ENCODE data around the gene SLC35F6.
A peak's percentile ranks its signal among the peaks of the same experiment; 100 is the strongest.
"Not testable (repeated sequence)": the region's sequence is repeated elsewhere in the genome, so short reads cannot be mapped to it uniquely, and the experiment has no call there.

SLC35F6 gene

DNA sequence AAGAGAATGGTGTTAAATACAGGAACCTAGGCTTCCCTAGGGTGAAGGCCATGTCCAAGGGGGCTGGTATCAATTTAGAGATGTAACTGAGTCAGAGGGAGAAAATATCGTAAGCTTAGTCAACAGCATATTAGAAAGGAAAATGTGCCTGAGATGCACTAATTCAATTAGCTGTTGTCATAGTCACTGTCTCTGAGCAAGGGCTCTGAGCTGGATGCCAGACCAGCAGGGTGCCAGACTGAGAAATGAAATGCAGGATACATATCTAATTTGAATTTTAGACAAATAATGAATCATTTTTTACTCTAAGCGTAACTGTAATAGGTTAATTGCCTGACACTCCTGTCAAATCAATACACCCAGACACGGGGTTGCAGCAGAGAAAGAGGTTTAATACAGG is 11.4 kb upstream of the SLC35F6 start:
- DNase-seq, result no peak
- in situ Hi-C loops (cut with MboI; ENCODE audit: low pct_unique_long_range_greater_than_20kb, low sequenced_read_pairs), result no loop called here

DNA sequence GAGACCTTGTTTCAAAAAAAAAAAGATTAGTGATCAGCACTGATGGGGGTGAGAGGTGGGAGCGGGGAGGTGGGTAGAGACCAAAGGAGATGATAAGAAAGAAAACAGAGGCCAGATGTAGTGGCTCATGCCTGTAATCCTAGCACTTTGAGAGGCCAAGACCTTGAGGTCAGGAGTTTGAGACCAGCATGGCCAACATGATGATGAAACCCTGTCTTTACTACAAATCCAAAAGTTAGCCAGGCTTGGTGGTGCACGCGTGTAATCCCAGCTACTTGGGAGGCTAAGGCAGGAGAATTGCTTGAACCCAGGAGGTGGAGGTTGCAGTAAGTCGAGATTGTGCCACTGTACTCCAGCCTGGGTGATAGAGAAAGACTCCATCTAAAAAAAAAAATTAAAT is 9.5 kb upstream of the SLC35F6 start:
- no peak for DNase-seq

DNA sequence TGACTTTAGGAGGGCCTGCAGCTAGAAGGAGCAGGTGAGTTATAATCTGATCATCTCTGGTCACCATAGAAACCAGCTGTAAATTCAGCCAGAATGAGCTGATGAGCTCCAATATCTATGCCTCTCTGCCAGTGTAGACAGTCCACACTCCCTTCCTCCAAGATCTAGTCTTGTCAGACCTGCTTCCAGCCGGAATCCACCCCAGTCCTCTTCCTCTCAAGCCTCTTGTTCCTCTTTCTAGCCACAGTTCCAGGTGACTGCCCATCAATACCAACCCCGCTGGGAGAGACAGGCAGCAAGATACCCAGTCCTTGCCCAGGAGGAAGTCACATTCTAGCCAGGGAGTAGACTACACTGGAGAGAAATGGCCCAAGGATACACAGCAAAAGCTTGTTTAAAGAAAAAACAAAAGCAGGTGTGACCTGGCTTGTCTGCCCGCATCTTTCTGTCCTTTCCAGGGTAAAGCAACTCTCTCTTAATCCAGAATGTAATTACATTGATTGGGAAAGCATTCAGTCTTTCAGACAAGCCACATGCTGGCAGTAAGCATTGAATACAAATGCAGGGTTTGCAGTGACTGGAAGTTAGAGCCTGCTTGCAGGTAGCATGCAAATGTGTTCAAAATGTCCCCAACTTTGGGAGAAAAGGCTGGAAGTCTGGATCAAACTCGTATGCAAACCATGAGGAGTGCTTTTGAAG is 9.0 kb upstream of the SLC35F6 start:
- in situ Hi-C loops (cut with MboI; ENCODE audit: low pct_unique_long_range_greater_than_20kb, low sequenced_read_pairs), result no loop called here
- DNase-seq, result peak; percentile 89

More for the DNA sequence above, 9.5 kb upstream of the SLC35F6 start:
- in situ Hi-C loops (cut with MboI; ENCODE audit: low pct_unique_long_range_greater_than_20kb, low sequenced_read_pairs), result no loop called here

DNA sequence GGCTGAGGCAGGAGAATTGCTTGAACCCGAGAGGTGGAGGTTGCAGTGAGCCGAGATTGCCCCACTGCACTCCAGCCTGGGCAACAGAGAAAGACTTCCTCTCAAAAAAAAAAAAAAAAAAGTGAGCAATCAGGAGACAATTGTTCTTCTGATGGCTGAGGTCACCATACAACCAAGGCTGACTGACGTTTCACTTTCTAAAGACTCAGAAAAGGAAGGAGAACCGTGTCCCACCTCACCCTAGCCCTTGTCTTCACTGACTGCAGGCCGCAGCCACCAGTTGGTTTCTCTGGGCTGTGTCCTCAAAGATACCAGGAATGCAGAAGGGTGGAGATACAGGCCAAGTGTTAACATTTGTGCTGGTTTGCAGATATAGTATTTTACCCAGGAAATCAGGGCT is 7.7 kb upstream of the SLC35F6 start:
- in situ Hi-C loops (cut with MboI; ENCODE audit: low pct_unique_long_range_greater_than_20kb, low sequenced_read_pairs), result no loop called here

DNA sequence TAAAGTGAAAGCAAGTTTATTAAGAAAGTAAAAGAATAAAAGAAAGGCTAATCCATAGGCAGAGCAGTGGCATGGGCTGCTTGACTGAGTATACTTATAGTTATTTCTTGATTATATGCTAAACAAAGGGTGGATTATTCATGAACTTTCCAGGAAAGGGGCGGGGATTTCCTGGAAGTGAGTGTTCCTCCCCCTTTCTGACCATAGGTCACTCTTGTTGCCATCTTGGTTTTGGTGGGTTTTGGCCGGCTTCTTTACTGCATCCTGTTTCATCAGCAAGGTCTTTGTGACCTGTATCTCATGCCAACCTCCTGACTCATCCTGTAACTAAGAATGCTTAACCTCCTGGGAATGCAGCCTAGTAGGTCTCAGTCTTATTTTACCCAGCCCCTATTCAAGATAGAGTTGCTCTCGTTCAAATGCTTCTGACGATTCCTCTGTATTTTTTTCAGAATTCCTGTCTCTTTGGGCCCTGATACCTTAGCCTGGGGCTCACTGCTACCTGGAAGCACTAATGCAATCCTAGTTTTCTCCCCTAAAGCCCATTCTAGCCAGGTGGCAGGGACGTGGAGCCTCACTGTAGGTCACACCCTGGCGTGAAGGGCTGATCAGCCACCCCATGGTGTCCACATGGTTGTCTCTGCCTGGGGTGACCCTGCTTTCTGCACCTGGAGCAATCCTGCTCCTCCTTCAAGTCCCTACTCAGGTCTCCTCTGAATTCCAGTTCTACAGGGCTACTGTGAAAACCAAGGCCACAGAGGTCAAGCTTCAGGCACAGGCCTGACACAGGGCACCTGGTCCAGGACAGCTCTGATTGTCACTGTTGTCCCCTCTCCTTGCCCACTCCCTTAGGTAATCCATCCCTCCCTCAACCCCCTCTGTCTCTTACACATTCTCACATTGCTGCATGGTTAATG is 6.0 kb upstream of the SLC35F6 start:
- in situ Hi-C loops (cut with MboI; ENCODE audit: low pct_unique_long_range_greater_than_20kb, low sequenced_read_pairs), result no loop called here

More for the DNA sequence above, 7.7 kb upstream of the SLC35F6 start:
- no peak for DNase-seq

DNA sequence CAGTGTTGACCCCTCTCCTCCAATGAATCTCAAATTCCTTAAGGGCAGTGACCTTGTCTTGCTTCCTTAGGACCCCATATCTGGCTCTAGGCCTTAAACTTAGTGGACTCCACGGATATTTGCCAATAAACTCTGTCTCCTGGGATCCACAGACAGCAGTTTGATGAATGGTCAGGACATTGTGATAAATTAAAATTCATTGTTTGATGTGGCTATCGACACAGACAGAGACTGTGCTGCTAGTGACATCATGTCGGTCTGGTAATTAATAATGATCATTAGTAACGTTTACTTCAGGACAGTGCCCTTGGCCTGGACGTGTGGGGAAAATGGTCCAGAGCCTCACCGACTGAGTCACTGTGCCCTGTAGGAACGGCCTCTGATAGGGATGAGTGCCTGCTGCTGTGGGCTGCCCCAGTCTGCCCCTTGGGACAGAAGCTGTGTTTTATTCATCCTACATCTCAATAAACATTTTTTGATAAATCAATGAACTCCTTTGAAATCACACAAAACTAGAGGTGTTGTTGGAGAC is 5.2 kb upstream of the SLC35F6 start:
- in situ Hi-C loops (cut with MboI; ENCODE audit: low pct_unique_long_range_greater_than_20kb, low sequenced_read_pairs), result no loop called here
- no peak for DNase-seq

More for the DNA sequence above, 6.0 kb upstream of the SLC35F6 start:
- DNase-seq, result peak; percentile 61

DNA sequence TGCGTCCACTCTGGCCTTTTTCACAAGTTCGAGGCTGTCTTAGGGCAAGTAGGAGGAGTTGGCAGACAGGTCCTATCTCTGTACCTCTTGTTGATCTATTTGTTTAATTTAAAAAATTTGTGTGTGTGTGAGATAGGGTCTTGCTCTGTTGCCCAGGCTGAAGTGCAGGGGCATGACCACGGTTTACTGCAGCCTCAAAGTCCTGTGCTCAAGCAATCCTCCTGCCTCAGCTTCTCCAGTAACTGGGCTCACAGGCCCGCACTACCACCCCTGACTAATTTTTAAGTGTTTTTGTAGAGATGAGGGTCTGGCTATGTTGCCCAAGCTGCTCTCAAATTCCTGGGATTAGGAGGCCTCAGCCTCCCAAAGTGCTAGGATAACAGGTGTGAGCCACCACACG is 4.2 kb upstream of the SLC35F6 start:
- in situ Hi-C loops (cut with MboI; ENCODE audit: low pct_unique_long_range_greater_than_20kb, low sequenced_read_pairs), result no loop called here
- no peak for DNase-seq

DNA sequence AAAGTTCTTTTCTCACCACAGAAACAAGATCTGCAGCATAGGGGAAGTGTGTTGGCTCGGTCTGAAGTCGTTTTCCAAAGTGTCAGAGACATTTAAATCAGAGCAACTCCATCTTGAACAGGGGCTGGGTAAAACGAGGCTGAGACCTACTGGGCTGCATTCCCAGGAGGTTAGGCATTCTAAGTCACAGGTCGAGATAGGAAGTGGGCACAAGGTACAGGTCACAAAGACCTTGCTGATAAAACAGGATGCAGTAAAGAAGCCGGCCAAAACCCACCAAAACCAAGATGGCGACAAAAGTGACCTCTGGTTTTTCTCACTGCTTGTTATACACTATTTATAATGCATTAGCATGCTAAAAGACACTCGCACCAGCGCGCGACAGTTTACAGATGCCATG is 3.1 kb upstream of the SLC35F6 start:
- DNase-seq; in situ Hi-C loops (cut with MboI; ENCODE audit: low pct_unique_long_range_greater_than_20kb, low sequenced_read_pairs): not testable (repeated sequence)

DNA sequence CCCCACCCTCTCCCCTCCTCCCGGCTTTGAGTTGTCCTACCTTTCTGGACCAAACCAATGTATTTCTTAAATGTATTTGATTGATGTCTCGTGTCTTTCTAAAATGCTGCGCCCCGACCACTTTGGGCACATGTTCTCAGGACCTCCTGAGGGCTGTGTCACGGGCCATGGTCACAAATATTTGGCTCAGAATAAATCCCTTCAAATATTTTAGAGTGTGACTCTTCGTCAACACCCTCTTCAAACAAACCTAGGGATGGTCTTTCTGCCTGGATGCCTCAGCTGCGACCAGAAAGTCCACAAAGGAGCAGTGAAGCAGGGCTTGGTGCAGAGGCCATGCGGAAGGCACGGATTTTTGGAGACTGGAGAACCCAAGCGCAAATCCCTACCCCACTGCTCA is 1.1 kb upstream of the SLC35F6 start:
- in situ Hi-C loops (cut with MboI; ENCODE audit: low pct_unique_long_range_greater_than_20kb, low sequenced_read_pairs), result no loop called here

DNA sequence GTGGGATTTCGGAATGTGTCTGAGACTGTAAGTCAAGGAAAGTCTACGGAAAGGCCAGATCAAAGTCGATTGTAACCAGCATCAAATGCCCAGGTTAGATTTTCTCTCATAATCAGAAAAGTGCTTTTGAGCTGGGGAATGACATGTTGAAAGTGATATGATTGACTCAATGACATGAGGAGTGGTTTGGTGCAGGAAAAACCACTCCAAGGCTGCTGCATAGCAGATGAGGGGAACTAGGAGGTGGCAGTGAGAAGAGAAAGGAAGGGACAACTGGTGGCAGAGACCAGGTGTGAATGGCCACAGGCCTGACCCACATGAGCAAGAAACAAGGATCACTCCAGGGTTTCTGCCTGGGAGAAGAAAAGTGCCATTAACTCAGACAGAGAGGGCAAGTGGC is 822 bp downstream of the SLC35F6 start:
- in situ Hi-C loops (cut with MboI; ENCODE audit: low pct_unique_long_range_greater_than_20kb, low sequenced_read_pairs), result no loop called here
- DNase-seq, result no peak

More for the DNA sequence above, 1.1 kb upstream of the SLC35F6 start:
- no peak for DNase-seq

DNA sequence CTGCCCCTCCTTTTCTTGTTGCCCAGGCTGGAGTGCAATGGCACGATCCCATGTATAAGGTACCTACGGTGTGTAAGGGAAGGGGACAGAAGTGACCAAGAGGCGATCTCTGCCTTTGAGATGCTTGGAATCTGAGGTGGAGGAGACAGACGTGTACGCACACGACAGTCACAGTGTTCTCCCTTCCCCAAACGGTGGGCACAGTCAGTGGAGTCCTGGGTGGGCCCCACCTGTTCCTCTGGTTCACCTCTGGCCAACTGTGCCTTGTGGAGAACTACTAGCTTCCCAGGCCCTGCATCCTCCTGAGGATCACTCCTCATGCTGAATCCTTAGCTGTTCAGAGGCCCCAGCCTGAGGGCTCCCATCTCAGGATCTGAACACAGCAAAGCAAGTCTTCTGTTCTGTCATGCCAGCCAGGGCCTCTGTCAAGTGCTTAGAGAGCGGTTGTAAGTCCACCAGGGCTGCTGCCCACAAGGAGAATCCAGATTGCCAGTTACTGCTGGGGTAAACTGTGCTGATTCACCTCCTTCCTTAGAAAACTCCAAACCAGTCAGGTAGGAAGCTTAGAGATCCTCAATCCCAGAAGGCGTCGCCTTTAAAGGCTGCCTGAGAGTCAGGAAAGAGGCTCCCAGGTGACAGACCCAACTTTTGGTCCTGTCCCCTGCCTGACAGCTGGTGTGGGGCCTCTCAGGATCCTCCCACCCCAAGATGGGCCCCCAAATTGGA is 1.6 kb downstream of the SLC35F6 start:
- in situ Hi-C loops (cut with MboI; ENCODE audit: low pct_unique_long_range_greater_than_20kb, low sequenced_read_pairs), result no loop called here
- no peak for DNase-seq

DNA sequence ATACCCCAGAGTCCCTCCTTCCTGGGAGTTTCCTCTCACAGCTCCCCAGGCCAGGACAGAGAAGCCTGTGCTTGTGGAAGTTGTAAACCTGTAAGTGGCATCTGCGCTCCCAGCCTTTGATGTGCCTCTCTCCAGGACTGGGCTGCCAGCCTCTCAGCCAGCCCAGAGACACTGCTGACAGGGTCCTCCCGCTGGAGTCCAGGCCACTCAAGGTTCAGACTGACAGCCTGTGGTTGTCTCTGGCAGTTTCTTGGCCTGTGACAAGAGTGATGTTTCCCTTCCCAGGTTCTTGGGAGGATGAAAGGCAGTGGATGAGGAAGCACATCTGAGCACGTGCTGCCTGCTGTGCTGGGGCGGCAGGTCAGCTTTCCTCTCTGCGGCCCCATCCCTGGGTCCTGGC is 3.0 kb downstream of the SLC35F6 start:
- in situ Hi-C loops (cut with MboI; ENCODE audit: low pct_unique_long_range_greater_than_20kb, low sequenced_read_pairs), result no loop called here
- DNase-seq, result peak; percentile 63

DNA sequence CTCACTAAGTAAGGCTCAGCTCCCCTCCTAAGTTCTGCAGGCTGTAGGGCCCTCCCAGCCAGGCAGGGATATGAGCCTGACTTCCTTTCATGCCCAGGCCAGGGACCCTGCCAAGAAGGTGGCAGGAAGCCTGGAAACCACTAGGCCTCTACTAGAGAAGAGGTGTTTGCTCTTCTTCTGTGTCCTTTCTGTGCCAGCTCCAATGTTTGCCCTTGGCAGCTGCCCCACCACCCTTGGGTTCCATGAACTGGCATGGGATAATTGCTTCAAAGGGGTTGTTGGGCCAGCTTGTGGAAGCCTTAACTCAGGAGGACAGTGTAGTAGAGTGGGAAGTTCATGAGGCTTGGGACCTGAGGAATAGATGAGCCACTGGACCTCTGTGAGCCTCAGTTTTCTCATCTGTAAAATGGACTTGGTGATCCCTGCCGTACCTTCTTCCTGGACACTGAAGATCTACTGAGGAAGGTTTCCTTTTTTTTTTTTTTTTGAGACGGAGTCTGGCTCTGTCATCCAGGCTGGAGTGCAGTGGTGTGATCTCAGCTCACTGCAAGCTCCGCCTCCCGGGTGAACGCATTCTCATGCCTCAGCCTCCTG is 3.9 kb downstream of the SLC35F6 start:
- in situ Hi-C loops (cut with MboI; ENCODE audit: low pct_unique_long_range_greater_than_20kb, low sequenced_read_pairs), result no loop called here
- DNase-seq, result no peak

DNA sequence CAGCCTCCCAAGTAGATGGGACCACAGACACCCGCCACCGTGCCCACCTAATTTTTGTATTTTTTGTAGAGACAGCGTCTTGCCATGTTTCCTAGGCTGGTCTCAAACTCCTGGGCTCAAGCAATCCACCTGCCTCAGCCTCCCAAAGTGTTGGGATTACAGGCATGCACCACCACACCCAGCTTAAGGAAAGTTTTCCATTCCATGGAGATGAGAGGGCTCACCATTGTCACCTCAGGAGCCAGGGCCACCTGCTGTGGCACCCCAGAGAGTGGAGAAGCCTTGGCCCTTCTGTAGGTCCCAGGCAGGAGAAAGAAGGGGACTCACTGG is 4.6 kb downstream of the SLC35F6 start:
- in situ Hi-C loops (cut with MboI; ENCODE audit: low pct_unique_long_range_greater_than_20kb, low sequenced_read_pairs), result no loop called here

DNA sequence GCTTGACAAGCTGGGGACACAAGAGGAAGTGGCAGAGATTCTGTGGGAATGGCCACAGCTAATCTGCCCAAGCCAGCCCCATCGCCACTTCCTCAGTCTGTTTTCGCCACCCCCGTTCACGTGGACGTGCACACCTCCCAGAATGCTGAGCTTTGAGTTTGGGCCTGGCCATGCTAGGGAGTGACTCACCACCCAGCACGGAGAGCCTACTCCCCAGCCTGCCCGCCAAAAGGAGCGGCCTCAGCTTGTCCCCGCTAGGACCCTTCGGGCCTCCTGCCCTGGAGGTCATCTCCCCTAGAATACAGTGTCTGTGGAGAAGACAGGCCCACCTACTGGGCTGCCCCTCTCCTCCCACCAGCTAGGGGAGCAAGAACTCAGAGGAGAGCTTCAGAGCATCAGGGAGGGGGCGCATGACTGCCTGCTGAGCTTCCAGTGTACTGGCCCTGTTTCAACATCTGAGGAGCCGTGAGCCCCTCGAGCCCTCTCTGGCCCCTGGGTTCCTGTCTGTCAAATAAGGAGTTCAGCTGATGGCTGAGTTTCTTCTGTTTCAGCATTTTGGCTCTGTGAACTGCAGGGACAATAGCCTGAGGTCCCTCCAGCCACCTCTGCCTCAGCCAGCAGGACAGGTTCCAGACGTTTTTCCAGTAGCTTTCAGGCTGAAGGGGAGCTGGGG is 5.1 kb downstream of the SLC35F6 start:
- in situ Hi-C loops (cut with MboI; ENCODE audit: low pct_unique_long_range_greater_than_20kb, low sequenced_read_pairs), result no loop called here
- peak; percentile 97 for DNase-seq

More for the DNA sequence above, 4.6 kb downstream of the SLC35F6 start:
- DNase-seq, result no peak

DNA sequence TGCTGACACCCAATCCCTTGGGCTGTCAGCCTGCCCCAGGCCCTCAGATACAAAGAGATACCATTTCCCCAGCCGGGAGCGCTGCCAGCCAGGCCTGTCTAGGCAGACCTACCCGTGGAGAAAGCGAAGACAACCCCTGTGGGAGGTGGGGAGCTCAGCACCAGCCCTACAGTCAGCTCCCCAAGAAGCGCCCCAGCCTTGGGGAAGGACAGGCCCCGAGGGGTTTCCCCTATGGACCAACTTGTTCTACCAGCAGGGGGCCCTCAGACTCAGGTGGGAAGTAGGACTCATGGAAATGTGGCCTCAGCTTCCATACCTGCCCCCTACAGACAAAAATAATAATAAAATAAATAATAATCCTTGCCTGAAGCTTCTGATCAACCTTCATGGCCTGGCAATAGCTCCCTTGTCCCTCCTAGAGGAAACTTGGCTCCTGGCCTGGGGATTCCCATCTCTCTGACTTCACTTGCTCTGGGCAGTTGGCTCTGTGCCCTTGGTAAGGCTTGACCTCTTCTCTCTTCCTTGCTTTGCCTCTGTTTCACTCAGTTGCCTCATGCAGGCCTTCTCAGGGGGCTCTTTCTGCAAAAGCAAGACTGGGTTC is 7.0 kb downstream of the SLC35F6 start:
- peak; percentile 38 for DNase-seq
- in situ Hi-C loops (cut with MboI; ENCODE audit: low pct_unique_long_range_greater_than_20kb, low sequenced_read_pairs), result no loop called here

DNA sequence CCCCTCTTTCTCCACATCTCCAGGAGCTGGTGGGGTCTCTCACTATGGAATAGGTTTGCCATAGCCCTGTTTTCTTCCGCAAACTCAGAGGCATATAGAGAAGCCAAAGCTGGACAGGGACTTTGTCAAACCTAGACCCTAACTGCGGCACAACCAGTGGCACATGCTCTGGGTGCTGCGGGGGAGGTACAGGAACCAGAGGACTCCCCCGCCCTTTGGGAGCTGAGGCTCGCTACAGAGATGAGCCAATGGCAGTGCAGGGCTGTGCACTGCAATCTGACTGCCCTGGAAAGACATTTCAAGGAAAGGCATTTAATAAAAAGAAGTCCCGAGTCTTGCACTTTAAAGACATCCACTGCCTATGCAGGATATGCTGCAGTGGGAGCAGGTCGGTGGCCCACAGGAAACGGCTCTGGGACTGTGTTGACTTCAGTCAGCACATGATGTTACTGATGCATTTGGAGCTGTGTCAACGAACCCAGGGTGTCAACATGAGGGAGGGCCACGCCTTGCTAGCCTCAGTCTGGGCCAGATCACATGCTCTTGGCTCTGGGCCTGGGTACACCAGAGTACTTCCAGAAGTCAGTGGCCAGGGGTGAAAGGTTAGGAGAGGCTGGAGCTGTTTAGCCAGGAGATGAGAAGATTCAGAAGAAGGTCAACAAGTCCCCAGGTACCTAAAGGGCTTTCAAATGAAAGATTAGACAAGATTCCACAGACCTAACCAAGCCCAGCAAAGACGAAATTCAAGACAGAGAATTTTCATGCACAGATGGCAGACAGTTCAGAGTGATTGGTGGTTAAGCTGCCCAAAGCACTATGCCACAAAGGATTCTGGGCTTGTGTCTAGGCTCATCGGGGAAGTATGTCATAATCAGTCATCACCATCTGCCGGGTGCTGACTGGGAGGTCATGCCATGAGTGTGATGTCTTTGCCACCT is 8.2 kb downstream of the SLC35F6 start:
- in situ Hi-C loops (cut with MboI; ENCODE audit: low pct_unique_long_range_greater_than_20kb, low sequenced_read_pairs), result no loop called here
- peak; percentile 56 for DNase-seq

All from KBM-7 (cell line).